HEK293 (cell line): Measurements from ENCODE around the gene MYBPH.

Source experiments
- CTCF ChIA-PET: fragments of 350-600 bp; formaldehyde crosslinking; extraction: SDS; loops from one replicate; lab custom pipeline; 2021; ENCODE audit warnings: antibody characterized with exemption; lab: Yijun Ruan, JAX
- POLR2A ChIA-PET: fragments of 300-600 bp; formaldehyde crosslinking; extraction: SDS; loops from one replicate; lab custom pipeline; 2020; ENCODE audit warnings: antibody characterized with exemption, inconsistent platforms; lab: Yijun Ruan, JAX
- H3K27ac ChIP-seq: fragments of 200-500 bp; sonication (Bioruptor generic); 2 replicates; pipeline ENCODE4 v1.5.1; 2014; ENCODE audit warnings: low read depth, low read length, control low read depth, inconsistent platforms; ENCODE audit errors: extremely low read depth
- H3K36me3 ChIP-seq, 2 experiments: fragments of 200-500 bp in 1 of 2; sonication (Bioruptor generic) in 1 of 2; 1 replicate in 1 of 2; 2 replicates in 1 of 2; pipeline ENCODE4 v1.5.1; 2014 to 2017; ENCODE audit warnings: inconsistent platforms in 2 of 2, low read length in 2 of 2; ENCODE audit not compliant: control insufficient read depth in 2 of 2, insufficient read depth in 1 of 2
- H3K4me1 ChIP-seq: fragments of 200-500 bp; sonication (Bioruptor generic); 2 replicates; pipeline ENCODE4 v1.5.1; 2014; ENCODE audit warnings: mild to moderate bottlenecking, low read length, inconsistent platforms; ENCODE audit not compliant: control insufficient read depth, insufficient read depth
- H3K4me3 ChIP-seq: 2 replicates; pipeline ENCODE4 v1.5.1; 2011; ENCODE audit warnings: low read depth, mild to moderate bottlenecking, control low read depth, low read length, moderate library complexity
- H3K9me3 ChIP-seq: fragments of 200-500 bp; sonication (Bioruptor generic); 2 replicates; pipeline ENCODE4 v1.5.1; 2014; ENCODE audit warnings: low read depth, low read length, inconsistent platforms; ENCODE audit not compliant: control insufficient read depth, insufficient read depth
- BCL6B ChIP-seq: fragments of 450-650 bp; formaldehyde crosslinking; IDR thresholded peaks from 2 replicates; pipeline ENCODE4 v1.5.1; 2017; ENCODE audit warnings: missing biosample characterization, missing genetic modification characterization
- GLIS2 ChIP-seq: fragments of 450-650 bp; formaldehyde crosslinking; IDR thresholded peaks from 2 replicates; pipeline ENCODE4 v1.5.1; 2016; ENCODE audit warnings: missing biosample characterization, missing genetic modification characterization
- HOXC10 ChIP-seq: sonication (generic); formaldehyde crosslinking; IDR thresholded peaks from 2 replicates; pipeline ENCODE4 v1.8.1; 2023; ENCODE audit warnings: mild to moderate bottlenecking, missing genetic modification reagents
- PBX3 ChIP-seq: sonication (generic); formaldehyde crosslinking; IDR thresholded peaks from 2 replicates; pipeline ENCODE4 v1.8.1; 2022; ENCODE audit warnings: mild to moderate bottlenecking, moderate library complexity, missing genetic modification reagents
- ZBTB1 ChIP-seq: fragments of 450-650 bp; formaldehyde crosslinking; IDR thresholded peaks from 2 replicates; pipeline ENCODE4 v1.5.1; 2016; ENCODE audit warnings: missing biosample characterization, missing genetic modification characterization
- ZNF16 ChIP-seq: fragments of 450-650 bp; formaldehyde crosslinking; IDR thresholded peaks from 2 replicates; pipeline ENCODE4 v1.5.1; 2016; ENCODE audit warnings: low read depth, missing biosample characterization, missing genetic modification characterization
- ZNF18 ChIP-seq: fragments of 450-650 bp; formaldehyde crosslinking; IDR thresholded peaks from 2 replicates; pipeline ENCODE4 v1.5.1; 2016; ENCODE audit warnings: missing biosample characterization, missing genetic modification characterization
- ZNF202 ChIP-seq: fragments of 450-650 bp; formaldehyde crosslinking; IDR thresholded peaks from 2 replicates; pipeline ENCODE4 v1.5.1; 2016; ENCODE audit warnings: missing biosample characterization, missing genetic modification characterization, borderline replicate concordance
- ZNF211 ChIP-seq: fragments of 450-650 bp; formaldehyde crosslinking; IDR thresholded peaks from 2 replicates; pipeline ENCODE4 v1.5.1; 2016; ENCODE audit warnings: low read depth, missing biosample characterization, missing genetic modification characterization
- ZNF239 ChIP-seq: fragments of 450-650 bp; formaldehyde crosslinking; IDR thresholded peaks from 2 replicates; pipeline ENCODE4 v1.5.1; 2016; ENCODE audit warnings: missing biosample characterization, missing genetic modification characterization
- ZNF26 ChIP-seq: fragments of 450-650 bp; formaldehyde crosslinking; IDR thresholded peaks from 2 replicates; pipeline ENCODE4 v1.5.1; 2016; ENCODE audit warnings: missing biosample characterization, missing genetic modification characterization
- ZNF433 ChIP-seq: fragments of 450-650 bp; formaldehyde crosslinking; IDR thresholded peaks from 2 replicates; pipeline ENCODE4 v1.5.1; 2016; ENCODE audit warnings: missing biosample characterization, missing genetic modification characterization, low read depth
- ZNF501 ChIP-seq: fragments of 450-650 bp; formaldehyde crosslinking; IDR thresholded peaks from 2 replicates; pipeline ENCODE4 v1.5.1; 2016; ENCODE audit warnings: missing biosample characterization, missing genetic modification characterization
- ZNF558 ChIP-seq: fragments of 450-650 bp; formaldehyde crosslinking; IDR thresholded peaks from 2 replicates; pipeline ENCODE4 v1.5.1; 2016; ENCODE audit warnings: missing biosample characterization, missing genetic modification characterization
- ZNF600 ChIP-seq: fragments of 450-650 bp; formaldehyde crosslinking; IDR thresholded peaks from 2 replicates; pipeline ENCODE4 v1.5.1; 2016; ENCODE audit warnings: missing biosample characterization, missing genetic modification characterization
- ZNF704 ChIP-seq: fragments of 450-650 bp; formaldehyde crosslinking; IDR thresholded peaks from 2 replicates; pipeline ENCODE4 v1.5.1; 2016; ENCODE audit warnings: missing biosample characterization, missing genetic modification characterization
- ZNF768 ChIP-seq: fragments of 450-650 bp; formaldehyde crosslinking; IDR thresholded peaks from 2 replicates; pipeline ENCODE4 v1.5.1; 2018; ENCODE audit warnings: missing biosample characterization, mild to moderate bottlenecking, missing genetic modification characterization
- ZNF791 ChIP-seq: fragments of 450-650 bp; formaldehyde crosslinking; IDR thresholded peaks from 2 replicates; pipeline ENCODE4 v1.5.1; 2016; ENCODE audit warnings: missing biosample characterization, missing genetic modification characterization
- ZNF837 ChIP-seq: fragments of 450-650 bp; formaldehyde crosslinking; IDR thresholded peaks from 2 replicates; pipeline ENCODE4 v1.5.1; 2016; ENCODE audit warnings: missing biosample characterization, missing genetic modification characterization

MYBPH gene

GRCh38 chr1:203172184-203173010, 3.2 kb downstream of the MYBPH start (continued):
- no peak for TF ChIP-seq BCL6B (tag by site-specific recombination)
- TF ChIP-seq HOXC10 (CRISPR knock-in tag) = no peak
- TF ChIP-seq GLIS2 = 0 out of 2 replicates have a peak, but pooled peaks have one; percentile 10
- peak; percentile 21; the same call in 1 of the 2 replicates for TF ChIP-seq ZNF600 (tag by site-specific recombination)
- peak; percentile 78 for TF ChIP-seq ZNF18
- no peak for TF ChIP-seq ZNF501

- no peak overlapping the region for H3K4me3 ChIP-seq
- no peak for TF ChIP-seq ZBTB1
- no peak for TF ChIP-seq ZNF26 (tag by site-specific recombination)
- TF ChIP-seq ZNF704 (tag by site-specific recombination) = no peak
- no peak for TF ChIP-seq ZNF16 (tag by site-specific recombination)
- TF ChIP-seq ZNF211 (tag by site-specific recombination) = no peak
- TF ChIP-seq ZNF239 (tag by site-specific recombination) = no peak
- no peak for TF ChIP-seq ZNF768
- TF ChIP-seq ZNF791 (tag by site-specific recombination) = no peak
- no peak for TF ChIP-seq ZNF558
- TF ChIP-seq ZNF433 (tag by site-specific recombination) = no peak
- no peak for TF ChIP-seq ZNF202 (tag by site-specific recombination)
- no peak for TF ChIP-seq ZNF837 (tag by site-specific recombination)
- TF ChIP-seq PBX3 (CRISPR knock-in tag) = no peak
- TF ChIP-seq, all 188 proteins: peak for 0
- Histone ChIP-seq H3K9me3 (no peaks in the 10 kb centered on the region), H3K4me1 (no peaks in the 10 kb centered on the region), H3K27ac (no peak overlapping the region), H3K36me3 (no peaks in the 10 kb centered on the region)
- CTCF ChIA-PET = interaction anchor here (0.5 to 7.5 kb wide), 42 partner anchors 8 to 185 kb away, joined by 3 to 113 read pairs (median 6); partner anchors contain the start of gene ADORA1
- POLR2A ChIA-PET = no interaction called here
Measured at GRCh38 chr1:203171341-203172183, 4.1 kb downstream of the MYBPH start.
